Activated naive CD4-positive, alpha-beta T cell treated with anti-CD3 and anti-CD28 coated beads for 36 hours (primary cell): Measurements from ENCODE around the gene MMP21. TPM values are rescaled to one million over a fixed set of nuclear protein-coding genes. Genes with fewer than 3 reads are reported as not detected.

Experiments
- CTCF ChIA-PET: fragments of 350-600 bp; sonication (Branson Sonifier 250); formaldehyde crosslinking; loops from one replicate; lab custom pipeline; 2021; ENCODE audit warnings: antibody characterized with exemption; lab: Charles Lee
- DNase-seq: peaks from one replicate; pipeline ENCODE4 v3.0.0-alpha.2; 2020
- H3K27ac Mint-ChIP-seq: one replicate; pipeline ENCODE4 v1.8.0; 2021; ENCODE audit warnings: mild to moderate bottlenecking, mixed read lengths
- H3K27me3 Mint-ChIP-seq: one replicate; pipeline ENCODE4 v1.8.0; 2021; ENCODE audit warnings: low read depth, mixed read lengths
- H3K36me3 Mint-ChIP-seq: one replicate; pipeline ENCODE4 v1.8.0; 2021; ENCODE audit warnings: low read depth, mixed read lengths
- H3K4me1 Mint-ChIP-seq: one replicate; pipeline ENCODE4 v1.8.0; 2021; ENCODE audit warnings: low read depth, mixed read lengths
- H3K4me3 Mint-ChIP-seq: one replicate; pipeline ENCODE4 v1.8.0; 2021; ENCODE audit warnings: mild to moderate bottlenecking, moderate library complexity, mixed read lengths
- H3K9me3 Mint-ChIP-seq: one replicate; pipeline ENCODE4 v1.8.0; 2021; ENCODE audit warnings: mixed read lengths
- intact Hi-C: fragments of 100-400 bp; cut with micrococcal nuclease; formaldehyde crosslinking; loops from one replicate; pipeline ENCODE4 v1.15.1; 2023
- total RNA-seq, 2 experiments: library from RNA; stranded (reverse); gene quantifications; one replicate each; pipeline ENCODE4 v1.2.3, GENCODE V29; 2021

MMP21 gene
- total RNA-seq, 2 experiments from 2014 or later, result not detected

- peaks cover 2% of the 10 kb centered on the region for H3K27me3 Mint-ChIP-seq
- CTCF ChIA-PET, result no interaction called here
- no peaks in the 10 kb centered on the region for H3K9me3 Mint-ChIP-seq
- no peak for DNase-seq
- H3K4me1 Mint-ChIP-seq, result no peaks in the 10 kb centered on the region
- no peak overlapping the region for H3K4me3 Mint-ChIP-seq
- no peak overlapping the region for H3K27ac Mint-ChIP-seq
- peaks cover 4% of the 10 kb centered on the region for H3K36me3 Mint-ChIP-seq
- intact Hi-C loops, result no loop called here
These were observed 4.8 kb downstream of the MMP21 start for GRCh38 chr10:125770844-125771243.

GRCh38 chr10:125769175-125769574 is 6.4 kb downstream of the MMP21 start:
- CTCF ChIA-PET, result no interaction called here
- H3K4me1 Mint-ChIP-seq, result no peaks in the 10 kb centered on the region
- H3K27me3 Mint-ChIP-seq, result no peaks in the 10 kb centered on the region
- no peak for DNase-seq
- H3K27ac Mint-ChIP-seq, result no peak overlapping the region
- no peak overlapping the region for H3K4me3 Mint-ChIP-seq
- intact Hi-C loops, result no loop called here
- peaks cover 17% of the 10 kb centered on the region for H3K36me3 Mint-ChIP-seq
- no peaks in the 10 kb centered on the region for H3K9me3 Mint-ChIP-seq

- no peaks in the 10 kb centered on the region for H3K9me3 Mint-ChIP-seq
- DNase-seq, result no peak
- peaks cover 21% of the 10 kb centered on the region for H3K36me3 Mint-ChIP-seq
- no peaks in the 10 kb centered on the region for H3K4me1 Mint-ChIP-seq
- intact Hi-C loops, result no loop called here
- H3K27ac Mint-ChIP-seq, result no peak overlapping the region
- H3K27me3 Mint-ChIP-seq, result no peaks in the 10 kb centered on the region
- H3K4me3 Mint-ChIP-seq, result no peak overlapping the region
- CTCF ChIA-PET, result no interaction called here
These were observed 7.3 kb downstream of the MMP21 start for GRCh38 chr10:125768219-125768855.

GRCh38 chr10:125766511-125766910 is 9.1 kb downstream of the MMP21 start:
- no peaks in the 10 kb centered on the region for H3K4me1 Mint-ChIP-seq
- no peak overlapping the region for H3K27ac Mint-ChIP-seq
- H3K4me3 Mint-ChIP-seq, result no peak overlapping the region
- no peaks in the 10 kb centered on the region for H3K9me3 Mint-ChIP-seq
- intact Hi-C loops, result no loop called here
- no peaks in the 10 kb centered on the region for H3K27me3 Mint-ChIP-seq
- CTCF ChIA-PET, result no interaction called here
- peaks cover 25% of the 10 kb centered on the region for H3K36me3 Mint-ChIP-seq
- no peak for DNase-seq

- no peak overlapping the region for H3K27ac Mint-ChIP-seq
- H3K4me3 Mint-ChIP-seq, result no peak overlapping the region
- H3K9me3 Mint-ChIP-seq, result no peaks in the 10 kb centered on the region
- H3K27me3 Mint-ChIP-seq, result no peaks in the 10 kb centered on the region
- no peak for DNase-seq
- CTCF ChIA-PET, result no interaction called here
- no peaks in the 10 kb centered on the region for H3K4me1 Mint-ChIP-seq
- intact Hi-C loops, result no loop called here
- peaks cover 25% of the 10 kb centered on the region for H3K36me3 Mint-ChIP-seq
These were observed 9.8 kb downstream of the MMP21 start for GRCh38 chr10:125765835-125766234.

GRCh38 chr10:125762692-125763648 is 12.7 kb downstream of the MMP21 start:
- Mint-ChIP-seq H3K9me3 (no peaks in the 10 kb centered on the region), H3K27ac (no peak overlapping the region), H3K36me3 (peaks cover 40% of the 10 kb centered on the region), H3K4me3 (no peak overlapping the region), H3K27me3 (no peaks in the 10 kb centered on the region), H3K4me1 (no peaks in the 10 kb centered on the region)
- intact Hi-C loops, result no loop called here
- CTCF ChIA-PET, result no interaction called here
- no peak for DNase-seq

GRCh38 chr10:125761961-125762360 is 13.7 kb downstream of the MMP21 start:
- DNase-seq, result no peak
- Mint-ChIP-seq H3K27me3 (no peaks in the 10 kb centered on the region), H3K4me1 (no peaks in the 10 kb centered on the region), H3K27ac (no peak overlapping the region), H3K9me3 (no peaks in the 10 kb centered on the region), H3K36me3 (peaks cover 44% of the 10 kb centered on the region), H3K4me3 (no peak overlapping the region)
- intact Hi-C loops, result no loop called here
- CTCF ChIA-PET, result no interaction called here

- DNase-seq, result no peak
- intact Hi-C loops, result no loop called here
- H3K27me3 Mint-ChIP-seq, result no peaks in the 10 kb centered on the region
- H3K9me3 Mint-ChIP-seq, result no peaks in the 10 kb centered on the region
- CTCF ChIA-PET, result interaction anchor here (0.5 kb wide), 1 partner anchor 104 kb away, joined by 5 read pairs; no protein-coding TSS in a partner anchor
- H3K27ac Mint-ChIP-seq, result no peak overlapping the region
- H3K4me3 Mint-ChIP-seq, result no peak overlapping the region
- peaks cover 2% of the 10 kb centered on the region for H3K4me1 Mint-ChIP-seq
- H3K36me3 Mint-ChIP-seq, result peaks cover 46% of the 10 kb centered on the region
These were observed 17.9 kb downstream of the MMP21 start for GRCh38 chr10:125757742-125758141.

- Mint-ChIP-seq H3K4me1 (peaks cover 2% of the 10 kb centered on the region), H3K9me3 (no peaks in the 10 kb centered on the region), H3K36me3 (peaks cover 50% of the 10 kb centered on the region), H3K27me3 (no peaks in the 10 kb centered on the region), H3K4me3 (no peak overlapping the region), H3K27ac (no peak overlapping the region)
- CTCF ChIA-PET, result no interaction called here
- DNase-seq, result no peak
- intact Hi-C loops, result no loop called here
These were observed 18.7 kb downstream of the MMP21 start for GRCh38 chr10:125756853-125757487.

GRCh38 chr10:125756196-125756595 is 19.4 kb downstream of the MMP21 start:
- no peak overlapping the region for H3K4me3 Mint-ChIP-seq
- intact Hi-C loops, result no loop called here
- no peaks in the 10 kb centered on the region for H3K27me3 Mint-ChIP-seq
- no peak overlapping the region for H3K27ac Mint-ChIP-seq
- peaks cover 2% of the 10 kb centered on the region for H3K4me1 Mint-ChIP-seq
- peaks cover 53% of the 10 kb centered on the region for H3K36me3 Mint-ChIP-seq
- no peak for DNase-seq
- CTCF ChIA-PET, result no interaction called here
- no peaks in the 10 kb centered on the region for H3K9me3 Mint-ChIP-seq

- CTCF ChIA-PET, result no interaction called here
- Mint-ChIP-seq H3K27ac (no peak overlapping the region), H3K4me1 (peaks cover 4% of the 10 kb centered on the region), H3K36me3 (peaks cover 72% of the 10 kb centered on the region), H3K9me3 (no peaks in the 10 kb centered on the region), H3K4me3 (no peak overlapping the region), H3K27me3 (no peaks in the 10 kb centered on the region)
- intact Hi-C loops, result no loop called here
- DNase-seq, result no peak
These were observed 28.2 kb downstream of the MMP21 start for GRCh38 chr10:125747417-125747816.

- no peaks in the 10 kb centered on the region for H3K27me3 Mint-ChIP-seq
- peaks cover 67% of the 10 kb centered on the region for H3K36me3 Mint-ChIP-seq
- no peak overlapping the region for H3K27ac Mint-ChIP-seq
- CTCF ChIA-PET, result no interaction called here
- no peak overlapping the region for H3K4me3 Mint-ChIP-seq
- intact Hi-C loops, result no loop called here
- no peaks in the 10 kb centered on the region for H3K9me3 Mint-ChIP-seq
- DNase-seq, result no peak
- H3K4me1 Mint-ChIP-seq, result peaks cover 4% of the 10 kb centered on the region
These were observed 30.7 kb downstream of the MMP21 start for GRCh38 chr10:125744909-125745308.
